ENCODE data around the gene CUL3.

Gene CUL3

DNA sequence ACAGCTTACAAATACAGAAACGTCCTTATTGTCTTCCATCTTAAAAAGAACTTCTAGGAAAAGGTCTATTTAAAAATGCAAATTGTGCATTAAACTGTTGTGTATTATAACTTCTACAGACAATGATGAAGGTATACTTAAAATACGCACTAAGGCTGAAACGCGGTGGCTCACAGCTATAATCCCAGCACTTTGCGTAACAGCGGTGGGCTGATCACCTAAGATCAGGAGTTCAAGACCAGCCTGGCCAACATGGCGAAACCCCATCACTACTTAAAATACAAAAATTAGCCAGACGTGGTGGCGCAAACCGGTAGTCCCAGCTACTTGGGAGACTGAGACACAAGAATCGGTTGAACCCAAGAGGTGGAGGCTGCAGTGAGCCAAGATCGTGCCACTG is 4.9 kb downstream of the CUL3 start:
- DNase-seq (ENCODE audit: low read depth in 2 of 2) = no peak

DNA sequence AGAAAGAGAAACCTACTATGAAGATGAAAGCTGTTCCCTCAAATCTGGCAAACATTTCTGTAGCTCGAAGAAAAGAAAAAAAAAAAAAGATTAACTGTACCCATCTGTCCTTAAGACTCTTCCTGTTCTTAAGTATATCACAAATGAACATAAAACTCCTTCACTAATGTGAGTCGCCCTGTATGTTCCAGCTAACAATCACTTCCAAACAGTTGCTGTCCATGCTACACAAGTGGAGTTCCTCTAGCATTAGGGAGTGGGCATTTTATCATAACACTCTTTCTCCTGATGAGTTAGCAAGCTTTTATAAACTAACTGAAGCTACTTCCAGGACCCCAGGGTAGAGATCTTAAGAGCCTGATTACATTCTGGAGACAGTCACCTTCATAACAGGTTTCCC is 5.8 kb downstream of the CUL3 start:
- no peak for DNase-seq (ENCODE audit: low read depth in 2 of 2)

DNA sequence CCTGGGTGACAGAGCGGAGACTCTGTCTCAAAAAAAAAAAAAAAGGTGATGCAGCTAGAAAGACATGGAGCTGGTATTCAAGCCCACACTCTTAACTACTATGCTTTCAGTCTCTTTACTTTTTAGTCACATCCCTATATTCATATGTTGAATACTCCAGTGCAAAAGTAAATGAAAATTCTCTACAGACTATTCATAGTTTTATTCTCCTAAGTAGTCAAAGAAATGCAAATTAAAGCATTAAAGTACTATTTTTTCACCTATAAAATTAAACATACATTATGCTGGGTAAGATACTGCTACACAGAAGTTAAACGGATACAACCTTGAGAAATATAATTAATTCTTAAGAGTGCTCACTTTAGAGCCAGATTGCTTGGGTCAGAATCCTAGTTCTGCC is 7.6 kb downstream of the CUL3 start:
- no peak for DNase-seq (ENCODE audit: low read depth in 2 of 2)

DNA sequence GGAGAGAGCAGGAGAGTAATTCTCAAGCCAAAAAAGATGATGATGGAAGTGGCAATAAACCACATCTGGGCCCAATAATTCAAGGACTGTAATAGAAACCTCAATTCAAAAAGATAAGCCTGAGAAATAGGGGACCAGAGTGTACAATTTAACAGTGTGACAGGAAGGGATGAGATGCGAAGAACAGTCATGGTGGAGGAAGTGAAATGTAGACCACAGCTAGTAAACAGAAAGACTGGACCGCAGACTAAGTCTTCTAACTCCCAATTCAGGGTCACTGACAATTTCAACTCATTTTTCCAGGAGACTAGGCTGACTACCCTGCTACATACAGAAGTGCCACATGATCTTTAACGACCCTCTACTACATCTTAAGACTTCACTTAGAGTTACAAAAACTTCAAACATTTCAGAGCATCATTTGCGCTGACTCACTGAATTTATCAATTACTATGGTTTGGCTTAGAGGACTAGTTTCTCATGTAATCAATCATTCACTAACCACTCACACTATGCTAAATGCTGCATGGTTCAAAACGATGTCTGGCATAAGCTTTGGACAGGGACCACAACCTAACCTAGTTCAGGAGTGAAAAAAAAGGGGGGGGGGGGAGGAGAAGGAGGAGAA is 9.0 kb downstream of the CUL3 start:
- DNase-seq (ENCODE audit: low read depth in 2 of 2) = no peak

DNA sequence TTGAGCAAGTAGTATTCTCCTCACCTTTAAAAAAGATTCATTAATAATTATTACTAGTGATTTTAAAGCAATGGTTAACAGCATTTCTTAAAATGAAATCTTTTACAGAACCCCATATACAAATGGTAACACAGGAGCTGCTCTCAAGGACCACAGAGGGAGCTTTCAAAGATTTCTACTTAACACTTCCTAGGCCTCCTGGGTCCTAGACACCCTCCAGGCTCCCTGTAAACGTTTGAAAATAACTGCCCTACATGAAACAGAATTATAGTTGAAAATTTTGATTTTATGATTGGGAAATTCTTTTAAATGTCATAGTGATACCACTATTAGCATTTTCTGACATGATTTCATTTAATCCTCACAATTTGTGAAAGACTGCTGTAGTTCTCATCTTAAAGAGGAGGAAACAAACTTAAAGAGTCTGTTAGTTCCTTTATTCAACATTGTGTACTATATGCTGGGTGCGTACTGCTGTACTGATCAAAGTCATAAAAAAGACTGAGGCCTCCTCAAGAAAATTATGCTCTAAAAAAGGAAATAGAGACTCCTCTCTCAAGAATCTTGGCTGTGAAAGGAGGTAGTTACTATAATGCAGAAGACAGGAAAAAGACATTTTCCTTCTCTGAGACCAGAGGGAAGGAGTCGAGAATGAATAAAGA is 10.6 kb downstream of the CUL3 start:
- no peak for DNase-seq (ENCODE audit: low read depth in 2 of 2)

DNA sequence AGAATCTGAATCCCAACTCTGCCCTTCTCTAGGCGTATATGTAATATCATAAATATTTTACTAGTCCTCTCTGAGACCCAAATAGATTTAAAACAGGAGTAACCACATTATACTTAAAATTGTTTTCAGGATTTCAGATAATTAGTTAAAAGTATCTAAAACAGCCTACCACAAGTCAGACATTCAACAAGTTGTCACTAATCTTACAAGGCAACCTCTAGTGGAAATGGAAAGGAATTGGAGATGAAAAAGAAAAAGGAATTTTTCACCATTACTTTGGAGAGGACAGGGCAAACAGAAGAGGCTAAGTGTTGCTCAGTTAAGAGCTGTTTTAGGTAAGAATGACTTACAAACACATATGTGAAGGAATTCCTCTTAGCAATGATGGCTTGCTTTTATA is 11.4 kb downstream of the CUL3 start:
- DNase-seq (ENCODE audit: low read depth in 2 of 2) = no peak

DNA sequence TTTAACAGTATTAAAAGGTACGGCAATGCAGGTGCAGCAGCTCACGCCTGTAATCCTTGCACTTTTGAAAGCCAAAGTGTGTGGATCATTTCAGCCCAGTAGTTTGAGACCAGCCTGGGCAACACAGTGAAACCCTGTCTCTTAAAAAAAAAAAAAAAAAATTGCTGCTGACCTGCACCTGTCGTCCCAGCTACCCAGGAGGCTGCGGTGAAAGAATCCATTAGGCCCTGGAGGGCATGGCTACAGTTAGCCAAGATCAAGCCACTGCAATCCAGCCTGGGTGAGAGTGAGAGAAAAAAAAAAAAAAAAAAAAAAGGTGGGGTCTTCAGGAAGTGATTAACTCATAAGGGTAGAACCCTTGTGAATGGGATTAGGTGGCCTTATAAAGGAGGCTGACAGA is 12.8 kb downstream of the CUL3 start:
- DNase-seq (ENCODE audit: low read depth in 2 of 2) = no peak

DNA sequence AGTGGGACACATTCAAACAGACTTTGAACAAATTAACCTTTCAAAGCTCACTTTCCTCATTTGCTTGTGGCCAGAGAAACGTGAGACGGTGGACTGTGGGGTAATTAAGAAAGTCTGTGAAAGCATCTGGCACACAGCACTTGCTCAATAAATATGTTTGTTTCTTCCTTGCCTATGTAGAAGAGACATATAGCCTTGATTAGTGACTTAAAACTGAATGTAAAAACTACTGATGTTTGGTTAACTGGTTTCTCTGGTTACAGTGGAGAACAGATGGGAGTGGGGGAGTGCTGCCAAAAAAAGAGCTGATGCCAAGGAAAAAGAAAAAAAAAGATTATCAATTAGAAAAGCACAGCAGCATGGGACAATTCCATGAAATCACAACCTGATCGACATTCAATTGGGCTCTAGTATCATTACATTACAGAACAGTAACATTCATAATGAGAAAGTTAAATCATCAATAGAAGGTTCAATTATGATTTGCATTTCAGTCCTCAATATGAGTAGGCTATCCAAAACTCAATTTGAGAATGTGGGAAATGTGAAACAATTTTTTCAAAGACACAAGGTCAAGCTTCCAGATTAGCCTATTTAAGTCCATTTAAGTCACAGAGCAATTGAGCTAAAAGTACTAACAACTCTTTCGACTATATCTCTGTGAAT is 14.7 kb downstream of the CUL3 start:
- no peak for DNase-seq (ENCODE audit: low read depth in 2 of 2)

DNA sequence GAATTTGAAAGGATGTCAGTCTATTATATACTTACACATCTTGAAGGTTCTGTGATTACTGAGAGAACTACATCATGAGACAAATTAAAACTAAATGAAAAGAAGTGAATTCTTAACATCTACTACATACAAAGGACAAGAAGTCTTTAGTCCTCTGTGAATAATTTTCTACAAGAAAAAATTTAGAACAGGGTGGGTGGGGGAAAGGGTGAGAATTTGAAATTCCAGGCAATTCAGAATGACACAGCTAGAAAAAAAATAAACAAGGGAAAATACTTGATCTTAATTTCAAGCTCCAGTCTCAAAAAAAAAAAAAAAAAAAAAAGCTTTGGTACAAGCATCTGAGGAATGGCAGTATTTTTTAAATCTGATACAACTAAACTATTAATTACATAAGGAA is 15.5 kb downstream of the CUL3 start:
- no peak for DNase-seq (ENCODE audit: low read depth in 2 of 2)

DNA sequence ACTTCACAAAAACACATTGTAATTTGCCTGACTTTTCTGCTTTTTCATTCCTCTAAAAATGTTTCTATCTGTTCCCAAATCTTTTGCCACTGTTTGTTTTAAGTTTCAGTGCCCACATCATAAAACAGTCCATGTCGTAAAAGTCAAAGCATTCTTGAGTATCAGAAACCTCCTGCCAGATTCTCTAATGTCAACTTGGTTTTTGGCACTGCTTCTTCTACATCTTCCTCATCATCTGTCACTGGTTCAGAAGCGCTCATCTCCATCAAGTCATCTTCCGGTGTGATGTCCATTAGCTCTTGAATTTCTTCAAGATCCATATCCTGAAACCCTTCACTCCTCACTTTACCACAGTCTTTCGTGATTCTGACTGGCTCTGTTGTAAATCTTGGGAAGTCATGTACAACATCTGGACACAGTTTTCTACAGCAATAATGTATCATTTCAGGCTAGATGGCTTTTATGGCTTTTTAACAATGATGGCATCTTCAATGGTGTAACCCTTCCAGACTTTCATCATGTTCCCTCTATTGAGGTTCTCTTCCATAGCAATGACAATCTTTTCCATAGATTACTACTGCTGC is 19.6 kb downstream of the CUL3 start:
- DNase-seq (ENCODE audit: low read depth in 2 of 2) = no peak

DNA sequence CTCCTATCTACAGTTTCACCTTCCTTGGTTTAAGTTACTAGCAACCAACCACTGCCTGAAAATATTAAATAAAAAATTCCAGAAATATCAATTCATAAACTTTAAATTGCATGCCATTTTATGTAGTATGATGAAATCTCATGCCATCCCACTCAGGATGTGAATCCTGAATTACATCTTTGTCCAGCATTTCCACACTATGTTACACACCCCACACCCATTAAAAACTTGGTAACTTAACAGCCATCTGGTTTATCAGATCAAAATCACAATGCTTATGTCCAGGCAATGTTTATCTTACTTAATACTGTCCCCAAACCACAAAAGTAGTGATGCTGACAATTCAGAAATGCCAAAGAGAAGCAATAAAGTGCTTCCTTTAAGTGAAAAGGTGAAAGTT is 21.6 kb downstream of the CUL3 start:
- DNase-seq (ENCODE audit: low read depth in 2 of 2) = no peak

DNA sequence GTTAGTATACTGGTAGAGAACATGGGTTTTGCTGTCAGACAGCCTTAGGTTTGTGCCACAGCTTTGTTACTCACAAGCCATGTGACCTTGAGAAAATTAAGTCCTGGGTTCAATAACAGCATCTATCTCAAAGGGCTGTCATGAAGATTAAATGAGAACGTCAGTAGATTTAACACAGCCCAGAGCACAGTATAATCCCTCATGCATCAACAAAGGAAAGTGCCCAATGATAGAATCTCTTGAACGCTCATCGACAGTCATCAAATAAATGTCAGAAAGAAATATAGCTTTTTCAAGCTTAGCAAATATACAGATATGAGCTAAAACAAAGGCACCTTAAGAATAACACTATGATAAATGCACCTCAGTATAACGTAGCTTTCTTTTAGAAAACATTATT is 22.3 kb downstream of the CUL3 start:
- no peak for DNase-seq (ENCODE audit: low read depth in 2 of 2)

DNA sequence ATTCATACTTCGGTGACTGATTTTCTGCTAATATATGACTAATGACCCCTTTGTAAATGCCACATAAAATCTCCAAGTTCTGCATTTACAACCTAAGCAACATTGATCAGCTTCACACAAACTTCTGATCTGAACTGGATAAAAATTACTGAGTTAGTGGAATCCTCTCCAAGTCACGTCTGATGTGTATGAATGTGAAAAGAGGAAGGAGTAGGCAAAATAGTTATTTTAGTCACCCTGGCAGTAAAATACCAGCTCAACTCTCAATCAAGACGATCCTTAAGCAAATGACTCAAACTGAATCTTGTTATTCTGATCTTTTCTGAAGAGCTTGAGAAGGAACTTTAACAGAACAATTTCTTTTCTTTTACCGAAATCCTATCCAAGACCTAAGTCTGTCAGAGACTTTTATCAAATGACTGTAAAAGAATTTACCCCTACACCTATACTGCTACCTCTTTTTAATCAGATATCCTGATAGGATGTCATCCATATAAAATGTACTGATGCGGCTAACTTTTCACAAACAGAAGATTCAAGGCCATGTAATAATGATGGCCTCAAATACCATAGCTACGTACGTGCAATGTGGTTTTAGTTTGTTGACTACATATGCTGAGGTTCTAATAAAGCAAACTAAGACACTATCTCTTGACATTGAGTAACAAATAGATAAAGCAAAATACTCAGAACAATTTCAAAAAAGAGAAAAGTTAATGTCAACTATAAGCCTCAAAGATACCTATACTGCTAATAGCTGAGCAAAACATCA is 23.7 kb downstream of the CUL3 start:
- DNase-seq (ENCODE audit: low read depth in 2 of 2) = no peak

DNA sequence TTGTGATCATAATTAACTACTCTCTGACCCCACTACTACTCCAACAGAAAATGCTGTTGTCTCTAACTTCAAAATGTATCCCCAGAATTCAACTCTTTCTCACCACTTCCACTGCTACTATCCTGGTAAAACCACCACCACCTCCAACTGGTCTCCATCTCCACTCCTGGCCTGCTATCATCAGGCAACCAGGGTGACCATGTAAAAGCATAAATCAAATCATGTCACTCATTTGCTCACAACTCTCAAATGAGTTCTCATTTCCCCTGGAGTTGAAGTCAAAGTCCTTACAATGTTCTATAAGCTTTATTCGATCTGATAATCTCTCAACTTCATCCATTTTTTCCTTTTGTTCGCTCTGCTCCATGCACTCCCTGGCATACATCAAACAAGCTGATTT is 24.6 kb downstream of the CUL3 start:
- DNase-seq (ENCODE audit: low read depth in 2 of 2) = no peak

DNA sequence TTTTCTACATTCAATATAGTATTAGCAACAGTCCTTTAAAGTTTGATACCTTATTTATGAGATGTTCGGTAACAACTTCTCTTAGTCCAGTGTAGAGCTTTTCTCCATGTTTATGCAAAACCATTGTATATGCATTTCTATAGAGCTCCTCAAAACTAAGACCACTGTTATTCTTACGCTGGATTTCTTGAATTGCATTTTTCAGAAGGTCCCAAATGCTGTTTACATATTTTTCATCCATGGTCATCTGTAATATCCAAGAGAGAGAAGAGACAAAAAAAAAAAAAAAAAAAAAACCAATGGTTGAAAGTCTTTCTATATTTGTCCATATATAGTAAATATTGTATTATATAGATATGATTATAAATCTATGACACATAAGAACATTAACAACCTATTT is 27.6 kb downstream of the CUL3 start:
- DNase-seq (ENCODE audit: low read depth in 2 of 2) = no peak

DNA sequence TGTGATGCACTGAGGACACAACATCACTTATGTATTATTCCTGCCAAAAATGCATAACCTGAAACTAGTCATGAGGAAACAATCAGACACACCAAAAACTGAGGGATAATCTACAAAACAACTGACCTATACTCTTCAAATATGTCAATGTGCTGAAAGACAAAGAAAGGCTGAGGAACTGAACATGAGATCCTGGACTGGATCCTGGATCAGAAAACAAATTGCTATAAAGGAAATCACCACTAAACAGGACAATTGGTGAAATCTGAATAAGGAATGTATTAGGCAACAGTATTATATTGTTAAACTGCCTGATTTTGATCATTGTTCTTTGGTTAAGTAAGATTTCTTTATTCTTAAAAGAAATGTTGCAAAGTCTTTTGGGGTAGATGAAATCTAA is 28.8 kb downstream of the CUL3 start:
- DNase-seq (ENCODE audit: low read depth in 2 of 2) = no peak

DNA sequence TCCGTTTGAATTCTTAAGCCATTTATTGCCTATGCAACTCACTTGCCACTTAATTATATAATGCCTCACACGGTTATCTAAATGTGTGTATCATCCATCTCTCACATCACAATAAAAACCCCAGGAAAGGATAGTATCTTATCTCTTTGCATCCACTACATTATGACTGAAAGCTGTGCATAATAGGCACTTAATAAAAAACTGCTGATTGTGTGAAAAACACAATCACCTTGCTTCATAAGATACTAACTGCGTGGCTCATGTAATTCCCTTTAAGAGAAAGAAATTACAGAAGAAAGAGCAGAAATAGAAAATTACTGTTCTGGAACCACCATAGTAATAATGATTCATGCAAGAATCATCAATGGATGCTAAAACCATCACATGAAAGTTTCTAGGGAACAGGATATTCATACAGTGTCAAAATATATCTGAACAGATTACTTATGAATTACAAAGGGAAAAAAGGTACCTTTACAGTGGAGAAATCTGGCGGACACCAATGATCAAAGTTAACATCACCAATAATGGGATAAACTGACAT is 29.3 kb downstream of the CUL3 start:
- no peak for DNase-seq (ENCODE audit: low read depth in 2 of 2)

DNA sequence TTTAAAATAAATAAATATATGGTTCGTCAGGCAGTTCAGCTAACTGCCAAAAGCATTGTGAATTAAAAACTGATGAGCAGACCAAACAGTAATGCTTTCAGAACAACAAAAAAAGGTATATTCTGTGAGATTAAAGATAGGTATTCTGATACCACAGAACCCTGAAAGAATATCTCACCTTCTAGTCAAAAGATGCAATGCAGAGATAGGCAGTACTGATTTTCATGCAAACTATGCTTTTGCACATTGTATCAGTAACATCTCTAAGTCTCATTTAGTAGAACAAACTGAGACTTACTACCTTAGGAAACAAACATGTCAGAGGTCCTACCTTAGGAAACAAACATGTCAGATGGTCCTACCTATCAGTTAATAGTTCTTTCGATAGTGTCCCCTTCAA is 32.4 kb downstream of the CUL3 start:
- DNase-seq (ENCODE audit: low read depth in 2 of 2) = no peak

DNA sequence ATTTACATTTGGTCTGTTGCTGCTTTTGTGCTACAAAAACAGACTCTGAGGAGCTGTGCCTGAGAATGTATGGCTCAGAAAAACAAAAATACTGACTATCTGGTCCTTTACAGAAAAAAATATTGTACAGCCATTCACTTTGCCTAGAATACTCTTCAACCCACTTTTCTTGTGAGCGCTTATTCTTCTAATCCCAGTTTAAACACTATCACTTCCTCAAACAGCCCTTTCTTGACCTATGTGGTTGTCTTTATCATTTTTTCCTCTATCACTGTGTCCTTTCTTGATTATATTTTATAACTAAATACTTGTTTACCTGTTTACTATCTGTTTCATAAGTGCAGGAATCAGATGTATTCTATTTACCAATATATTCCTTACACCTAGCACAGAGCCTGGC is 33.5 kb downstream of the CUL3 start:
- DNase-seq (ENCODE audit: low read depth in 2 of 2) = no peak

DNA sequence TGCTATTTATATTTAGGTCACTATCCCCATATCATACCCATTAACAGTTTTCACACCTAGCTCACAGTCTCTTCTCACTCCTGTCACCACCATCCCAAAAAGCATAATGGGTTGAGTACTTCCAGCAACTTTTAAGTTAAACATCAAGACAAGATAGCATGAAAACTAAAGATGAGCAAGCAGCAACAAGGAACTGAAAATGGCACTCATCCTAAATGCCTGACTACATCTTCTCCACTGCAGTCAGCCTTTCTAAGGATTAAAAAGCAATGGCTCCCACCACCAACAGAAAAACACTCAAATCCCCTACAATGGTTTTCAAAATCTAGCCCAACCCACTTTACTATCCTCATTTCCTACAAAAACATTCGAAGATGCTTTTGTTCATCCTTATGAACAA is 38.2 kb downstream of the CUL3 start:
- DNase-seq (ENCODE audit: low read depth in 2 of 2) = no peak

DNA sequence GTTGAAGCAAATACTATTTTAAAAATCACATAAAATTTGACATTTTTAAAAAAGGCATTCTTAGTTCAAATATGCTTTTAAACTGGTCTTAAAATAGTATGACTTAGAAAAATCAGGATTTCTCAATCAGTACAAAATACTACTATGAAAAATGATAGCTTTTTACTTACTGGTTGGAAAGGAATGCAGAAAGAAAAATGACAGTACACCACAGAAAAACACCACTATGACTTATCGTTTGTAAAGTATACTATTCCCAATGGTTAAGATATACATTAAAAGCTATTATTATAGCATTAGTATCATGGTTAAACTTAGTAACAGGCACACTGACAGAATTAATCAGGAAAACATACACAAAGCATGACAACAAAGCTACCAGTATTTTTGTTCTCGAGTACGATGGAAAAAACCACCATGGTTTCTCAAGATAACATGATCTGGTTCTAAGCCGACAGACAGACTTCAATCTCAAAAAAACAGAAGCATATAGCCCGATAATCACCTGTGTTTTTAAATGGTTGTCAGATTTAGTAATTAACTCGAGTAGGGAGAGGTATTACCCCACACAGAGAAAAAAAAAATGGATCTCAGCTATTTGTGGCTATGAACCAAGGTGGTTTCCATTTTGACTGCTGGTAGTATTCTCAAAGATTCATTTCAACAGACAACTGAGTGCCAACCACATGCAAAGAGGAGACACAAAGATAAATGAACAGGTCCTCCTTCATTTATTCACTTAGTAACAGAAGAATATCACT is 39.1 kb downstream of the CUL3 start:
- no peak for DNase-seq (ENCODE audit: low read depth in 2 of 2)
